ENCODE data around the gene ZBTB45. TPM values are rescaled to one million over a fixed set of nuclear protein-coding genes. Genes with fewer than 3 reads are reported as not detected.

Gene ZBTB45
- total and polyA plus RNA-seq, 9 of the 15 experiments (the other 6 are each of a cell fraction or from before 2014, with no cell fraction given), result 0.08 to 16.1 (median 1.8) TPM

DNA sequence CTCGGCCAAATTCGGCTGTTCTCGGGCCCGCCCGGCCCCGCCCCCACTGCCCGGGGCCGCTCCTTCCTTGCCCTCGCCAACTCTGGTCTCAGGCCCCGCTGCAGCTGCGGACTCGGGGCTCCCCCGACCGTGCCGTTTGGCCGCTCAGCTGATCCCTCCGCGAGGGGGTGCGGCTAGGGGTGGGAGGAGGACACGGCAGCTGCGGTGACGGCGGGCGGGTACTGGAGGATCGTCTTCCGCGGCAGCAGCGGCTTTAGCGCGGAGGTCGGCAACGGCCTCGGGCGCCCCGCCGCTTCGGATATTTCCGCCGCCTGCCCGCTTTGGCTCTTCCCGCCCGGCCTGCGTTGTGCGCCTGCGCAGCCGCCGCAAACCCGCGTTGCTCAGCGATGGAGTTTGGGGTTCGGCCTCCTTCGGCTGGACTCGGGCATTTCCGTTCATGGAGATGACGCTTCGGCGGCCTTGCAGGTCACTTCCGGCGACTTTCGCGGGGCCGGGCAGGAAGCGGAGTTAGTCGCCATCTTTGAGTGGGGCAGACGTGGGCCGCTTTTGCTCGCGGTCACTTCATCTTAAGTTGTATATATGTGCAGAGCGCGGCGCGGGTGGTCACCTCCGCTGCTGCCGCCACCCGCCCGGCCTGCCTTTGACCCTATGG, 39.1 kb upstream of the ZBTB45 start (continued):
- TF ChIP-seq NEUROD1 (IDR thresholded peaks at IDR 0.05; ENCODE audit: borderline replicate concordance, low read depth, low read length, partially characterized antibody) (no peak), DMBX1 (CRISPR knock-in tag; IDR thresholded peaks at IDR 0.05; ENCODE audit: borderline replicate concordance) (no peak), ZNF764 (CRISPR knock-in tag; IDR thresholded peaks at IDR 0.05; ENCODE audit: low read depth) (no peak), RBM34 (IDR thresholded peaks at IDR 0.05; ENCODE audit: borderline replicate concordance, insufficient read depth, low read length) (no peak), TCFL5 (CRISPR knock-in tag; conservative IDR thresholded peaks at IDR 0.05) (no peak), ARNT (IDR thresholded peaks at IDR 0.05) (no peak), SUPT5H (IDR thresholded peaks at IDR 0.05) (peak; percentile 56), PRPF4 (IDR thresholded peaks at IDR 0.05; ENCODE audit: insufficient read depth, low read depth, low read length, poor library complexity, severe bottlenecking) (peak; percentile 55), LCOR (CRISPR knock-in tag; IDR thresholded peaks at IDR 0.05) (peak; percentile 57; the same call in 1 of the 2 replicates), NCOA2 (IDR thresholded peaks at IDR 0.05; ENCODE audit: partially characterized antibody in 2 of 2) (no peak), FOXK2 (conservative IDR thresholded peaks at IDR 0.05 in 1 of 2, IDR thresholded peaks at IDR 0.05 in 1 of 2; ENCODE audit: low read depth in 2 of 2) (0 out of 4 replicates have a peak, but pooled peaks of 1 of the 2 experiments have one; percentile 14), RBFOX2 (IDR thresholded peaks at IDR 0.05; ENCODE audit: low read depth, low read length) (peak; percentile 95), ZNF76 (CRISPR knock-in tag; IDR thresholded peaks at IDR 0.05; ENCODE audit: borderline replicate concordance) (no peak), MTA2 (IDR thresholded peaks at IDR 0.05; ENCODE audit: low read depth) (no peak), ZNF165 (CRISPR knock-in tag; IDR thresholded peaks at IDR 0.05; ENCODE audit: borderline replicate concordance) (no peak), POLR2A (conservative IDR thresholded peaks at IDR 0.05) (no peak), TEAD4 (IDR thresholded peaks at IDR 0.05; ENCODE audit: low read length) (no peak), TEAD4 (CRISPR knock-in tag; IDR thresholded peaks at IDR 0.05; ENCODE audit: borderline replicate concordance) (no peak), HDAC8 (tag; IDR thresholded peaks at IDR 0.05) (no peak), HNRNPUL1 (IDR thresholded peaks at IDR 0.05; ENCODE audit: low read length) (no peak), TBP (optimal IDR thresholded peaks at IDR 0.05; ENCODE audit: low read depth, low read length) (no peak), CBX5 (IDR thresholded peaks at IDR 0.05; ENCODE audit: borderline replicate concordance, low read depth) (no peak)
- TF ChIP-seq, protein P1, sequence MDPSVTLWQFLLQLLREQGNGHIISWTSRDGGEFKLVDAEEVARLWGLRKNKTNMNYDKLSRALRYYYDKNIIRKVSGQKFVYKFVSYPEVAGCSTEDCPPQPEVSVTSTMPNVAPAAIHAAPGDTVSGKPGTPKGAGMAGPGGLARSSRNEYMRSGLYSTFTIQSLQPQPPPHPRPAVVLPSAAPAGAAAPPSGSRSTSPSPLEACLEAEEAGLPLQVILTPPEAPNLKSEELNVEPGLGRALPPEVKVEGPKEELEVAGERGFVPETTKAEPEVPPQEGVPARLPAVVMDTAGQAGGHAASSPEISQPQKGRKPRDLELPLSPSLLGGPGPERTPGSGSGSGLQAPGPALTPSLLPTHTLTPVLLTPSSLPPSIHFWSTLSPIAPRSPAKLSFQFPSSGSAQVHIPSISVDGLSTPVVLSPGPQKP (CRISPR knock-in tag; IDR thresholded peaks at IDR 0.05), result no peak
- TF ChIP-seq, protein P2, sequence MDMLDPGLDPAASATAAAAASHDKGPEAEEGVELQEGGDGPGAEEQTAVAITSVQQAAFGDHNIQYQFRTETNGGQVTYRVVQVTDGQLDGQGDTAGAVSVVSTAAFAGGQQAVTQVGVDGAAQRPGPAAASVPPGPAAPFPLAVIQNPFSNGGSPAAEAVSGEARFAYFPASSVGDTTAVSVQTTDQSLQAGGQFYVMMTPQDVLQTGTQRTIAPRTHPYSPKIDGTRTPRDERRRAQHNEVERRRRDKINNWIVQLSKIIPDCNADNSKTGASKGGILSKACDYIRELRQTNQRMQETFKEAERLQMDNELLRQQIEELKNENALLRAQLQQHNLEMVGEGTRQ (CRISPR knock-in tag; IDR thresholded peaks at IDR 0.05), result no peak
- TF ChIP-seq, protein P3, sequence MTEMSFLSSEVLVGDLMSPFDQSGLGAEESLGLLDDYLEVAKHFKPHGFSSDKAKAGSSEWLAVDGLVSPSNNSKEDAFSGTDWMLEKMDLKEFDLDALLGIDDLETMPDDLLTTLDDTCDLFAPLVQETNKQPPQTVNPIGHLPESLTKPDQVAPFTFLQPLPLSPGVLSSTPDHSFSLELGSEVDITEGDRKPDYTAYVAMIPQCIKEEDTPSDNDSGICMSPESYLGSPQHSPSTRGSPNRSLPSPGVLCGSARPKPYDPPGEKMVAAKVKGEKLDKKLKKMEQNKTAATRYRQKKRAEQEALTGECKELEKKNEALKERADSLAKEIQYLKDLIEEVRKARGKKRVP (CRISPR knock-in tag; IDR thresholded peaks at IDR 0.05), result no peak
- TF ChIP-seq, protein P4, sequence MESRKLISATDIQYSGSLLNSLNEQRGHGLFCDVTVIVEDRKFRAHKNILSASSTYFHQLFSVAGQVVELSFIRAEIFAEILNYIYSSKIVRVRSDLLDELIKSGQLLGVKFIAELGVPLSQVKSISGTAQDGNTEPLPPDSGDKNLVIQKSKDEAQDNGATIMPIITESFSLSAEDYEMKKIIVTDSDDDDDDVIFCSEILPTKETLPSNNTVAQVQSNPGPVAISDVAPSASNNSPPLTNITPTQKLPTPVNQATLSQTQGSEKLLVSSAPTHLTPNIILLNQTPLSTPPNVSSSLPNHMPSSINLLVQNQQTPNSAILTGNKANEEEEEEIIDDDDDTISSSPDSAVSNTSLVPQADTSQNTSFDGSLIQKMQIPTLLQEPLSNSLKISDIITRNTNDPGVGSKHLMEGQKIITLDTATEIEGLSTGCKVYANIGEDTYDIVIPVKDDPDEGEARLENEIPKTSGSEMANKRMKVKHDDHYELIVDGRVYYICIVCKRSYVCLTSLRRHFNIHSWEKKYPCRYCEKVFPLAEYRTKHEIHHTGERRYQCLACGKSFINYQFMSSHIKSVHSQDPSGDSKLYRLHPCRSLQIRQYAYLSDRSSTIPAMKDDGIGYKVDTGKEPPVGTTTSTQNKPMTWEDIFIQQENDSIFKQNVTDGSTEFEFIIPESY (CRISPR knock-in tag; IDR thresholded peaks at IDR 0.05), result no peak

Data from K562 (cell line).